Kidney (tissue), 14 donors: ENCODE measurements around the gene FOXN3. TPM values are rescaled to one million over a fixed set of nuclear protein-coding genes. Genes with fewer than 3 reads are reported as not detected.

Source experiments
- DNase-seq, 5 donors: peaks; one replicate each; pipeline ENCODE4 v3.0.0-alpha.2; 2013 to 2020
- FAIRE-seq: peaks from 2 replicates; lab custom pipeline; 2012; peaks lifted over from hg19 to GRCh38; lab: Jason Lieb, UNC
- H3K27ac ChIP-seq, 2 donors: one replicate each; pipeline ENCODE4 v1.7.0; 2013; ENCODE audit warnings: low read depth in 2 of 2, low read length in 2 of 2, inconsistent platforms in 1 of 2
- H3K27me3 ChIP-seq: one replicate; pipeline ENCODE4 v1.7.1; 2013; ENCODE audit warnings: low read length, inconsistent platforms; ENCODE audit not compliant: control insufficient read depth, insufficient read depth
- H3K36me3 ChIP-seq, 3 donors: one replicate each; pipeline versions ENCODE4 v1.7.0 to v1.7.1; 2013; ENCODE audit warnings: low read length in 3 of 3, control low read depth in 1 of 3, inconsistent platforms in 1 of 3; ENCODE audit not compliant: insufficient read depth in 3 of 3, control insufficient read depth in 2 of 3
- H3K4me1 ChIP-seq, 3 donors: one replicate each; pipeline versions ENCODE4 v1.7.0 to v1.7.1; 2013; ENCODE audit warnings: low read length in 3 of 3, inconsistent platforms in 1 of 3, low read depth in 1 of 3; ENCODE audit not compliant: control insufficient read depth in 2 of 3, insufficient read depth in 2 of 3
- H3K4me3 ChIP-seq, 3 donors: one replicate each; pipeline versions ENCODE4 v1.7.0 to v1.8.1; 2013; ENCODE audit warnings: low read length in 3 of 3, control low read depth in 1 of 3, inconsistent platforms in 1 of 3
- H3K9ac ChIP-seq, 3 donors: one replicate each; pipeline versions ENCODE4 v1.7.0 to v1.7.1; 2013; ENCODE audit warnings: low read length in 3 of 3, control low read depth in 1 of 3, inconsistent platforms in 1 of 3
- H3K9me3 ChIP-seq, 3 donors: one replicate each; pipeline versions ENCODE4 v1.7.0 to v1.7.1; 2013; ENCODE audit warnings: low read length in 3 of 3, control low read depth in 1 of 3, inconsistent platforms in 1 of 3; ENCODE audit not compliant: control insufficient read depth in 2 of 3, insufficient read depth in 1 of 3
- CTCF ChIP-seq: IDR thresholded peaks from 3 replicates; pipeline ENCODE4 v1.5.1; 2012; ENCODE audit warnings: mild to moderate bottlenecking, moderate library complexity, borderline replicate concordance; ENCODE audit not compliant: insufficient read depth; ENCODE audit errors: extremely low read depth
- intact Hi-C: fragments of 100-400 bp; cut with DNase I; formaldehyde crosslinking; loops from one replicate; pipeline ENCODE4 v1.11.1; 2022
- polyA plus RNA-seq: library from polyadenylated mRNA; stranded (reverse); fragments of 350-450 nt; fragmentation: Illumina TruSeq; extraction: RNeasy Lipid Tissue Mini Kit (QIAGEN cat#74804); gene quantifications from one replicate; pipeline ENCODE4 v1.2.3, GENCODE V29; 2014; ENCODE audit warnings: low read depth, low replicate concordance; ENCODE audit not compliant: insufficient read depth
- total RNA-seq: library from RNA; stranded (reverse); fragmentation: NEBNext Ultra II Directional; extraction: Animal tissue kit (Norgen Biotek cat#: 25700); gene quantifications from one replicate; pipeline ENCODE4 v1.2.1, GENCODE V29; 2021
- donor health status: control.
- donor health status: control.
- donor health status: control.
- donor health status: control.
- donor health status: control.
- donor health status: DM: yes; HTN: yes; CAD: no.
- donor health status: Normal renal cell carcinoma (clear cell type).

FOXN3 gene
- total and polyA plus RNA-seq, 2 donors from 2014 or later = 6.4 to 50.1 TPM

- peaks cover 0 to 5% (median 0%) of the 10 kb centered on the region in 3 donors for H3K4me1 ChIP-seq
- no peaks in the 10 kb centered on the region for H3K27me3 ChIP-seq
- H3K4me3 ChIP-seq = no peak overlapping the region
- no peak for TF ChIP-seq CTCF
- intact Hi-C loops = no loop called here
- FAIRE-seq (no peak), DNase-seq (no peak)
- no peak overlapping the region for H3K9ac ChIP-seq
- H3K36me3 ChIP-seq = no peaks in the 10 kb centered on the region
- no peak overlapping the region for H3K27ac ChIP-seq
- H3K9me3 ChIP-seq = no peaks in the 10 kb centered on the region
Observed at GRCh38 chr14:89399157-89399556, 17.9 kb downstream of the FOXN3 start.

GRCh38 chr14:89397569-89398230 is 19.3 kb downstream of the FOXN3 start:
- no peak for FAIRE-seq
- H3K4me3 ChIP-seq = no peak overlapping the region
- no peak overlapping the region for H3K9ac ChIP-seq
- DNase-seq = no peak
- intact Hi-C loops = no loop called here
- H3K4me1 ChIP-seq = peaks cover 0 to 7% (median 0%) of the 10 kb centered on the region in 3 donors
- no peaks in the 10 kb centered on the region for H3K9me3 ChIP-seq
- no peaks in the 10 kb centered on the region for H3K36me3 ChIP-seq
- no peak for TF ChIP-seq CTCF
- H3K27me3 ChIP-seq = no peaks in the 10 kb centered on the region
- no peak overlapping the region for H3K27ac ChIP-seq

- peaks cover 0 to 7% (median 0%) of the 10 kb centered on the region in 3 donors for H3K4me1 ChIP-seq
- no peaks in the 10 kb centered on the region for H3K9me3 ChIP-seq
- no peak for TF ChIP-seq CTCF
- H3K27ac ChIP-seq = no peak overlapping the region
- no peaks in the 10 kb centered on the region for H3K36me3 ChIP-seq
- intact Hi-C loops = no loop called here
- FAIRE-seq (no peak), DNase-seq (no peak)
- H3K27me3 ChIP-seq = no peaks in the 10 kb centered on the region
- H3K4me3 ChIP-seq = no peak overlapping the region
- H3K9ac ChIP-seq = no peak overlapping the region
Observed at GRCh38 chr14:89394972-89395371, 22.1 kb downstream of the FOXN3 start.
